PFSK-1 (cell line): ENCODE results near the gene CYFIP2.

ENCODE experiments used
- FOXP2 ChIP-seq: optimal IDR thresholded peaks from 2 replicates; pipeline ENCODE3; 2011; ENCODE audit warnings: borderline replicate concordance, control low read depth, inconsistent platforms; ENCODE audit not compliant: insufficient read depth; ENCODE audit errors: extremely low read length, extremely low read depth
- POLR2AphosphoS5 ChIP-seq: IDR thresholded peaks from 2 replicates; pipeline ENCODE4 v1.6.1; 2012; ENCODE audit warnings: low read depth, mild to moderate bottlenecking, control low read depth, low read length, moderate library complexity
- REST ChIP-seq, 2 experiments: IDR thresholded peaks; 2 replicates each; pipeline versions ENCODE4 v1.6.1 to v1.8.0; 2011 to 2012; ENCODE audit warnings: low read depth in 2 of 2, low read length in 2 of 2, control low read depth in 1 of 2, inconsistent platforms in 1 of 2, mild to moderate bottlenecking in 1 of 2, moderate library complexity in 1 of 2; ENCODE audit not compliant: insufficient read depth in 1 of 2
- SIN3A ChIP-seq: IDR thresholded peaks from 2 replicates; pipeline ENCODE4 v1.6.1; 2012; ENCODE audit warnings: mild to moderate bottlenecking, low read length, moderate library complexity, borderline replicate concordance; ENCODE audit not compliant: insufficient read depth
- TAF1 ChIP-seq: IDR thresholded peaks from 2 replicates; pipeline ENCODE4 v1.6.1; 2012; ENCODE audit warnings: low read length, control low read depth, borderline replicate concordance; ENCODE audit not compliant: insufficient read depth

The CYFIP2 gene

GRCh38 chr5:157236423-157236822 is 29.5 kb upstream of the CYFIP2 start:
- TF ChIP-seq FOXP2: no peak
- no peak for TF ChIP-seq TAF1
- no peak for TF ChIP-seq SIN3A
- TF ChIP-seq REST (IDR thresholded peaks at IDR 0.05; ENCODE audit: insufficient read depth in 1 of 2, low read depth in 2 of 2, low read length in 2 of 2): no peak
- TF ChIP-seq POLR2AphosphoS5: no peak

- TF ChIP-seq SIN3A: no peak
- no peak for TF ChIP-seq FOXP2
- no peak for TF ChIP-seq POLR2AphosphoS5
- no peak for TF ChIP-seq TAF1
- no peak for TF ChIP-seq REST (IDR thresholded peaks at IDR 0.05; ENCODE audit: insufficient read depth in 1 of 2, low read depth in 2 of 2, low read length in 2 of 2)
Observed at GRCh38 chr5:157241483-157241882, 24.4 kb upstream of the CYFIP2 start.

- TF ChIP-seq SIN3A: no peak
- TF ChIP-seq TAF1: no peak
- no peak for TF ChIP-seq REST (IDR thresholded peaks at IDR 0.05; ENCODE audit: insufficient read depth in 1 of 2, low read depth in 2 of 2, low read length in 2 of 2)
- no peak for TF ChIP-seq FOXP2
- no peak for TF ChIP-seq POLR2AphosphoS5
Observed at GRCh38 chr5:157245476-157245875, 20.4 kb upstream of the CYFIP2 start.

GRCh38 chr5:157245886-157246285 is 20.0 kb upstream of the CYFIP2 start:
- no peak for TF ChIP-seq SIN3A
- no peak for TF ChIP-seq TAF1
- no peak for TF ChIP-seq REST (IDR thresholded peaks at IDR 0.05; ENCODE audit: insufficient read depth in 1 of 2, low read depth in 2 of 2, low read length in 2 of 2)
- TF ChIP-seq POLR2AphosphoS5: no peak
- no peak for TF ChIP-seq FOXP2

- TF ChIP-seq POLR2AphosphoS5: no peak
- TF ChIP-seq TAF1: no peak
- no peak for TF ChIP-seq REST (IDR thresholded peaks at IDR 0.05; ENCODE audit: insufficient read depth in 1 of 2, low read depth in 2 of 2, low read length in 2 of 2)
- TF ChIP-seq FOXP2: no peak
- no peak for TF ChIP-seq SIN3A
Observed at GRCh38 chr5:157247267-157247666, 18.7 kb upstream of the CYFIP2 start.
